SU-DHL-6 (cell line): ENCODE data around the gene DPT.

Experiments
- H2AFZ ChIP-seq: fragments of 200-600 bp; sonication (generic); 2 replicates; pipeline ENCODE4 v1.6.1; 2014; ENCODE audit warnings: low read depth, mild to moderate bottlenecking, moderate library complexity, mixed read lengths, antibody characterized with exemption, low read length; ENCODE audit not compliant: severe bottlenecking
- H3F3A ChIP-seq: fragments of 200-600 bp; shearing (Covaris generic); 2 replicates; pipeline ENCODE4 v1.6.0; 2016; ENCODE audit warnings: antibody characterized with exemption, mild to moderate bottlenecking; ENCODE audit not compliant: insufficient read depth
- H3K27ac ChIP-seq: fragments of 200-600 bp; sonication (generic); 2 replicates; pipeline ENCODE4 v1.5.1; 2016; ENCODE audit warnings: low read depth, mild to moderate bottlenecking, low read length, moderate library complexity, mixed read lengths
- H3K27me3 ChIP-seq: fragments of 200-600 bp; sonication (generic), shearing (Covaris generic); 2 replicates; pipeline ENCODE4 v1.6.0; 2014; ENCODE audit warnings: mild to moderate bottlenecking, low read length
- H3K36me3 ChIP-seq: fragments of 200-600 bp; sonication (generic); 2 replicates; pipeline ENCODE4 v1.6.1; 2014; ENCODE audit warnings: mild to moderate bottlenecking, low read length, mixed read lengths
- H3K4me2 ChIP-seq: fragments of 300-600, 200-600 bp; shearing (Covaris generic), sonication (generic); 2 replicates; pipeline ENCODE4 v1.6.0; 2014; ENCODE audit warnings: low read length, low read depth, mild to moderate bottlenecking; ENCODE audit not compliant: poor library complexity, severe bottlenecking
- H3K4me3 ChIP-seq: fragments of 200-600 bp; sonication (generic); 2 replicates; pipeline ENCODE4 v1.5.1; 2014; ENCODE audit warnings: antibody characterized with exemption, low read length, mild to moderate bottlenecking, mixed read lengths; ENCODE audit not compliant: insufficient read depth, poor library complexity, severe bottlenecking
- H3K79me2 ChIP-seq: fragments of 200-600 bp; sonication (generic); 2 replicates; pipeline ENCODE4 v1.6.1; 2014; ENCODE audit warnings: mild to moderate bottlenecking, low read length, moderate library complexity; ENCODE audit not compliant: insufficient read depth
- H3K9ac ChIP-seq: fragments of 200-600 bp; sonication (generic); 2 replicates; pipeline ENCODE4 v1.7.0; 2014; ENCODE audit warnings: mild to moderate bottlenecking, low read length
- H3K9me2 ChIP-seq: fragments of 200-600 bp; sonication (generic); replicated peaks from 2 replicates; pipeline ENCODE4 v1.6.1; 2014; ENCODE audit warnings: low read length; ENCODE audit not compliant: insufficient read depth
- H3K9me3 ChIP-seq: fragments of 200-600 bp; sonication (generic); 2 replicates; pipeline ENCODE4 v1.6.1; 2014; ENCODE audit warnings: low read length, mixed read lengths; ENCODE audit not compliant: insufficient read depth
- H4K20me1 ChIP-seq: fragments of 200-600 bp; sonication (generic); 2 replicates; pipeline ENCODE4 v1.6.1; 2014; ENCODE audit warnings: low read depth, mild to moderate bottlenecking, antibody characterized with exemption, low read length, moderate library complexity, mixed read lengths
- CTCF ChIP-seq: fragments of 200-600 bp; sonication (generic); IDR thresholded peaks from one replicate; pipeline ENCODE4 v1.5.1; 2017; ENCODE audit warnings: antibody characterized with exemption, mild to moderate bottlenecking, low read length, moderate library complexity; ENCODE audit not compliant: insufficient read depth, poor library complexity, severe bottlenecking
- EZH2phosphoT487 ChIP-seq: fragments of 200-600 bp; sonication (generic), shearing (Covaris generic); conservative IDR thresholded peaks from 2 replicates; pipeline ENCODE4 v1.6.1; 2018; ENCODE audit warnings: mild to moderate bottlenecking, antibody characterized with exemption, low read length, moderate library complexity, mixed read lengths

DPT gene

DNA sequence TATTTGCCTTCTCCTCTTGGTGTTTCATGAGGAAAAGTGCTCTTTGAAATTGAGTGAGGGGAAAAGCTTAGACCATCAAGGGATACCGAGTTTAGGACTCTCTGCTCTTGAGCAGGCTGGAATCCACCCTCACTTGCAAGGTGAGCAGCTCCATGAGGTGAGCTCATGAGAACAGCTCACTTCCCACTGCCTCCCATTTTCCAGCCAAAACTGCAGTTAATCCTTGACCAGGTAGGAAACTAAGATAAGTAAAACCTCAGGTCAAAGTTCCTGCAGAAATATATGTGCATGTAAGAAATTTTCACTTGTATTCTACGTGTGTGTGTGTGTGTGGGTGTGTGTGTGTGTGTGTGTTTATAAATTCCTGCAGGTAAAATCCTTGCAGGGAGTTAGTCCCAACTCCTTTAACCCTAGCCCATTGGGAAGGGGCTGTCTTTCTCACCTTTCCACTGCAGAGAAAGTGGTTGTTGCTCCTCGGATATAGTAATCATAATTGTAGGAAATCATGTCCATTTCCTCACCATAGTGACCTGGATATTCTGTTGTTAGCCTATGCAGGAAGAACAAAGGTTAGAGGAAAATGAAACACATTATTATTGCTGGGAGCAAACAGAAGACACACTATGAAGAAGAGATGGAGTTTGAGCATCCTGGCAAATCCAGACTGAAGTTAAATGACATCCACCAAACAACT is 28.3 kb downstream of the DPT start:
- no peaks in the 10 kb centered on the region for H3F3A ChIP-seq
- no peaks in the 10 kb centered on the region for H3K9me2 ChIP-seq
- no peaks in the 10 kb centered on the region for H3K9me3 ChIP-seq
- H3K9ac ChIP-seq = no peak overlapping the region
- no peaks in the 10 kb centered on the region for H4K20me1 ChIP-seq
- no peak overlapping the region for H3K27ac ChIP-seq
- no peak for TF ChIP-seq EZH2phosphoT487
- no peak for TF ChIP-seq CTCF
- no peaks in the 10 kb centered on the region for H3K36me3 ChIP-seq
- no peaks in the 10 kb centered on the region for H3K79me2 ChIP-seq
- no peak overlapping the region for H2AFZ ChIP-seq
- no peak overlapping the region for H3K4me3 ChIP-seq
- H3K4me2 ChIP-seq = no peak overlapping the region
- H3K27me3 ChIP-seq = no peaks in the 10 kb centered on the region

GRCh38 chr1:168698453-168698852 is 30.6 kb downstream of the DPT start:
- Histone ChIP-seq H4K20me1 (no peaks in the 10 kb centered on the region), H3K4me3 (no peak overlapping the region), H3K9me3 (no peaks in the 10 kb centered on the region), H3K9me2 (no peaks in the 10 kb centered on the region), H2AFZ (no peak overlapping the region), H3K27me3 (no peaks in the 10 kb centered on the region), H3K27ac (no peak overlapping the region), H3K79me2 (no peaks in the 10 kb centered on the region), H3K9ac (no peak overlapping the region), H3K4me2 (no peak overlapping the region), H3F3A (no peaks in the 10 kb centered on the region), H3K36me3 (no peaks in the 10 kb centered on the region)
- TF ChIP-seq EZH2phosphoT487 = no peak
- TF ChIP-seq CTCF = no peak

DNA sequence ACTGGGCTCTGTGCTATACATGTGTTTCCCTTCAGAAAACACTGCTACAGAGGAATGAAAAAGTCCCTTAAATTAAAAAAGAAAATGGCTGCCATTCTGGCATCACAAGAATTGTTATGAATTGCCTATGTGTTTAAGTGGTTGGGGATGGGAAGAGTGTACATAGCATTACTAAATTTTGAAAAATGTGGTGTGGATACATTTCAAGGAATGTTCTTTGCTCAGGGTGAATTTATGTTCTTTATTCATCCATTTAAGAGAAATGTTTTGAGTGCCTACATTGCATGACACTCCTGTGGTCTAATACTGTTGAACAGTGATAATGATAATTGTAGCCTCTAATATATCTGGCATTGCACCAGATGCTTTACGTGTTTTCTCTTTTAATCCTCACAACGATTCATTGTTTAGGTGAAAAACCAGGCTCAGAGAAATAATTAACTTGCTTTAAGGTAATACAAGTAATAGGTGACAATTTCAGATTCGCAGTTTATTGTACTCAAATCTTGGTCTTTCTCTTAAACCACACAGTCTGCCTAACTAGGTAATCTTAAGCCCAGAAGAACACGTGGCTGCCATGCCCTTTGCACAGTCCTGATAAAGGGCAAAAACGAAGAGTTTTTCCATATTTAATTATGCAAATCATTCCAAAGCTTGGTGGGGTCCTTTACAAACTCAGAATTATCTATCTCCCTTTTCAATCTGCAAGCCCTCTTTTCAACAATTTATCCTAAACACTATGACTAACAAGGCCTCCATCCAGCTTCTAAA is 31.5 kb downstream of the DPT start:
- H3K4me3 ChIP-seq = no peak overlapping the region
- H3K27ac ChIP-seq = no peak overlapping the region
- H3K9me3 ChIP-seq = no peaks in the 10 kb centered on the region
- H3K9me2 ChIP-seq = no peaks in the 10 kb centered on the region
- TF ChIP-seq EZH2phosphoT487 (no peak), CTCF (no peak)
- H2AFZ ChIP-seq = no peak overlapping the region
- no peaks in the 10 kb centered on the region for H3K79me2 ChIP-seq
- H3F3A ChIP-seq = no peaks in the 10 kb centered on the region
- H4K20me1 ChIP-seq = no peaks in the 10 kb centered on the region
- H3K4me2 ChIP-seq = no peak overlapping the region
- no peak overlapping the region for H3K9ac ChIP-seq
- H3K36me3 ChIP-seq = no peaks in the 10 kb centered on the region
- H3K27me3 ChIP-seq = no peaks in the 10 kb centered on the region
